ENCODE measurements around the gene IQSEC1.

The IQSEC1 gene

GRCh38 chr3:12934431-12934830, 138.8 kb downstream of the IQSEC1 start:
- DNase-seq (ENCODE audit: low read depth): no peak

DNA sequence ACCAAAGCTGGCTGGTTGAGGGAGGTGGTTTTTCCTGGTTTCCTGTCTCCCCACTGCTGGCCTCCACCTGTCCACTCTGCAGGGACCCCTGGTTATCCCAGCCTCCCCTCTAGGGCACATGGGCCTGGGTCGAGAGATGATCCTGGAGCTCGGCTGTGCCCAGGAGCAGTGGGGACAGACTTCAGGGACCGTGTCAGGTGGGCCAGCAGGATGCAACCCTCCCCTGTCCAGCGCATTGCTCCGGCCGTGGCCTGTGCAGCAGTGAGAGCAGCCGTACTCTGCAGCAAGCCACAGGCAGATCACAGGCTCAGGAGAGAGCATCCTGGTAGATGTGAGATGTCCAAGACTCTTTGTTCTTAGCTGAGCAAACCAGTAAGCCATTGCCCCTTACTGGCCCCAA, 139.3 kb downstream of the IQSEC1 start:
- no peak for DNase-seq (ENCODE audit: low read depth)

- DNase-seq (ENCODE audit: low read depth): no peak
These were observed 140.5 kb downstream of the IQSEC1 start for GRCh38 chr3:12932754-12933153.

GRCh38 chr3:12932347-12932746, 140.9 kb downstream of the IQSEC1 start:
- no peak for DNase-seq (ENCODE audit: low read depth)

- DNase-seq (ENCODE audit: low read depth): no peak
These were observed 141.8 kb downstream of the IQSEC1 start for GRCh38 chr3:12931273-12931905.

GRCh38 chr3:12929801-12930200, 143.4 kb downstream of the IQSEC1 start:
- no peak for DNase-seq (ENCODE audit: low read depth)

- DNase-seq (ENCODE audit: low read depth): no peak
These were observed 146.6 kb downstream of the IQSEC1 start for GRCh38 chr3:12926660-12927059.

GRCh38 chr3:12925648-12926047, 147.6 kb downstream of the IQSEC1 start:
- DNase-seq (ENCODE audit: low read depth): no peak

- no peak for DNase-seq (ENCODE audit: low read depth)
These were observed 148.8 kb downstream of the IQSEC1 start for GRCh38 chr3:12924437-12924836.

- DNase-seq (ENCODE audit: low read depth): no peak
These were observed 150.3 kb downstream of the IQSEC1 start for GRCh38 chr3:12922881-12923431.

GRCh38 chr3:12922306-12922705, 150.9 kb downstream of the IQSEC1 start:
- DNase-seq (ENCODE audit: low read depth): no peak

DNA sequence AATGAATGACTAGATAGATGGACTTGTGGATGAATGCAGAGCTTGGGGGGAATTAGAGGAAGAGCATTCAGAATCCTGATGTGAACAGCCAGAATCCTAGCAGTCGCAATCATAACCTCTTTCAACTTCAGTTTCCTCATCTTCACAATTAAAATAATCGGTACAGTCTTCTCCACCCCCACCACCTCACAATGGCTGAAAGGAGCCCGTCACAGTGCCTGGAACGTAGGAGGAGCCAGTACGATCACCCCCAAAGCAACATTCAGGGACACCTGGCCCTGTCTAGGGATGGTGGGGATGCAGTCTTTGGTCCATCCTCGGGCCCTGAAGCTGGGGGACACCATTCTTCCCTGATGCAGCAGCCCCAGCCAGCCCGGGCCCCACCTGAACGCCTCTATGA, 151.5 kb downstream of the IQSEC1 start:
- DNase-seq (ENCODE audit: low read depth): no peak

DNA sequence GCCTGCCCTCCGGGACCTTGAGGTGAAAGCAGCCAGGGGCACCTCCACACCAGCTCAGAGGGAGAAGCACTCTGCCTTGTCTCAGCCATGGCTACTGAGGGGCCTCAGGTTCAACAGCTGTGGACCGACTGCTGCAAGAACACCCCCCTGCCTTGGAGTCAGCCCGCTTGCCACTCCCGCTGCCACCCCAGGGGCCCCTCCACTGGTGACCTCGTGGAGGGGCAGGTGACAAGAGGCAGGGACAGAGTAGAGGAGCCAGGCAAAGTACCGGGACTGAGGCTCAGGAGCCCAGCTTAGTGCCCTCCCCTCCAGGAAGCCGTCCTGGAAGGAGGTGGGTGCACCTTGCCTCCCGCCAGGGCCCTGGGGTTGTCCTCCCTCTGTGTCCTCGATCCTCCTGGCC, 152.3 kb downstream of the IQSEC1 start:
- no peak for DNase-seq (ENCODE audit: low read depth)

DNA sequence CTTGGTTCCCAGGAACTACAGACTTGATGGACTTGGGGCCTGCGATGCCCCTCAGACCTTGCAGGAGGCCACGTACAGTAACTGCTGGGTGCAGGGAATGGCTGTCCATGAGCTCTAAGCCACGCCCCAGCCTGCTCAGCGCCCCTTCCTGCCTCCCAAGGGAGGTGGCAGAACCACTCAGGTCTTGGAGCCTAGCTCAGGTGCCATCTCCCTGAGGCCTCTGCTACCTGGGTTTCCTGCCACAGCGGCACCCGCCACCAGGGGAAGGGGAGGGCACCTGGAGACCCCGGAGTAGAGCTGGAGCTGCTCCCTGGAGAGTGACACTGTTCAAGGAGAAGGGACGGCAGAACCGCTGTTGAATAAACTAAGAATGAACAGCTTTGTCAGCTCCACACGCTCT, 154.0 kb downstream of the IQSEC1 start:
- no peak for DNase-seq (ENCODE audit: low read depth)

DNA sequence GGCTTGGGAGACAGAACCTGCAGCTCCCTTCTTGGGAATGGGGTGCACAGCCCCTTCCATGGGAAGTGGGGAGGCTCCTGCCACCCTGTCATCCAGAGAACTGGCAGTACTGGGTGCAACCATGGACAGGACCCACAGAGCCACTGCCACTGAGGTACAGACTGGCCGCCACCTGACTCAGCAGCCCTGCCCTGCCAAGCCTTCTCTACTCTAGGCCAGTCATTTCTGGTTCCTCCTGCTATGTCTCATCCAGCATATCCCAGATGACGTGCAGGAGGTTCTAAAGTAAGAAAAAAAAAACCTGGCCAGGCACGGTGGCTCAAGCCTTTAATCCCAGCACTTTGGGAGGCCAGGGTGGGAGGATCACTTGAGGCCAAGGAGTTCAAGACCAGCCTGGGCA, 155.0 kb downstream of the IQSEC1 start:
- DNase-seq (ENCODE audit: low read depth): no peak

DNA sequence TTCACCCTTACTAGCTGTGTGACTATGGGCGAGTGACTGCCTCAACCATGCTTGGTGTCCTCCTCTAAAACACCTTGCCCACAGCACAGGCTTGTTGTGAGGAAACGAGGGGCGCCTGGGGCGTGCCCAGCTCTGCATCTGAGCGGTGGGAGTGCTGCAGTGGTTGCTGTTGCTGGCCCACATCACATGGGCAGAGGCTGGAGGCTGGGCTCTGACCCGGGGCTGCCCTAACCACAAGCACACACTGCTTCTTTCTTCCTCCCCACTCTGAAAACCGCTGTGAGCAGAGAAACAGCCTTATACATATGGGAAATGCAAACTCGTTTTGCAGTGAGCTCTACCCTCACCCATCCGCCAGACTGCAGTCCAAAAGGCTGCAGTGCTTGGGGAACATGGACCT, 157.1 kb downstream of the IQSEC1 start:
- no peak for DNase-seq (ENCODE audit: low read depth)

DNA sequence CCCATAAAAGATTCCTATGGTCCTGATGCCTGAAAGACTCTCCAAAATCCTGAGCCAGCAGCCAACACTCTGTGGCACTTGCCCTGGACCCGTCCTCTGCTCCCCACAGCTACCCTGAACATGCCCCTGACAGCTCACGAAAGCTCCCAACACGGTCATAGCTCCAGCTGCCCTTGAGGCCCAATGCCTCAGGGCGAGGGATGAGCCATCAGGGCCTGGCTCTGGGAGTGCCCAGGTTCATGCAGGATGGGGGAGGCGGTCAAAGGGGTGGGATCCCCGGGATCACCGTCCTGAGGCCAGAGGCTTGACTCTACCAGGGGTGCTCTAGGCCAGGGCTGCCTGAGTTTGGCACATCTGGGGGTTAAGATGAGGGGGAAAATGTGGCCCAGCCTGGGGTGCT, 159.1 kb downstream of the IQSEC1 start:
- no peak for DNase-seq (ENCODE audit: low read depth)

- DNase-seq (ENCODE audit: low read depth): no peak
These were observed 161.3 kb downstream of the IQSEC1 start for GRCh38 chr3:12911881-12912415.

GRCh38 chr3:12910356-12911099, 162.7 kb downstream of the IQSEC1 start:
- no peak for DNase-seq (ENCODE audit: low read depth)

DNA sequence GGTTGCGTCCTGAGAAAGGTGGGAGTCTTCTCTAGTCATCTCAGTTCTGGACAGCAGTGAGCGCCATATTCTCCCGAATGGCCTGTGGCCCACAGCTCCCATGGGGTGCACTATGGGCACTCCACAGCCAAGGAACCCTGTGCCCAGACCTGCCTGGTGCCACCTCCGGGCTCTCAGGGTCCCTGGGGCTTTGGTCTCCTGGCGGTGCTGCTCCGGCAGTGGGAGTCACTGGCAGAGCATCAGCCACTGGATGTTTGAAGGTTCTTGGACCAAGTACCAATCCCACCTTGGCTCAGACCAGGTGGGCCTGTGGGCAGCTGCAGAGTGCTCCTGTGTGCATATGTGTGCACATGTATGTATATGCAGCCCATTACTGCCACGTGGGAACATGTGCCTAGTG, 163.5 kb downstream of the IQSEC1 start:
- no peak for DNase-seq (ENCODE audit: low read depth)

GRCh38 chr3:12908859-12909258, 164.4 kb downstream of the IQSEC1 start:
- DNase-seq (ENCODE audit: low read depth): no peak

DNA sequence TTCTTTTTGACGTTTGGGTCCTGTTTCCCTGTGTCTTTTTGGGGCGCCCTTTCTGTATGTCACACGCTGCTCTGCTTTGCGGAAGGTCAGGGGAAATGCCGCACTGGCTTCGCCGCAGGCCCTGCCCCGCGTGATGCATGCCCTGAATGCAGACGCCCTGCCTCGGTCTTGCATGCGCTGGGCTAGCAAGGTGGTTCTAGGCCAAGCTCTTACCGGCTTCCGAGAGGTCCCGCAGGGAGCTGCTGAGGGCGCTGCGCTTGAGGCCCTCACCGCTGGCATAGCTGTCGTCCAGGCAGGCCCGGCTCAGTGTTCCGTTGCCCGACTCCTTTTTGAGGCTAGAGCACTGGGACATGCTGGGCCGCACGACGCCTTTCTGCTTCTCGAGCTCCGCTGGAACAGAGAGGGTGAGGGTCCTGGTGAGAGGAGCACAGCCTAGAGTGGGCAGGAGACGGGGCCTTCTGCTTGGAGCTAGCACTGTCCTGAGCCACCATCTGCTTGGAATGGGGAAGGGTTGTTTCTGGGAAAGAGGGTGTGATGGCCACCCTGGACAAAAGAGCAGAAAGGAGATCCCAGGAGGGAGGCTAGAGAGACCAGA, 165.0 kb downstream of the IQSEC1 start:
- no peak for DNase-seq (ENCODE audit: low read depth)

GRCh38 chr3:12907729-12908128, 165.5 kb downstream of the IQSEC1 start:
- DNase-seq (ENCODE audit: low read depth): no peak
